ENCODE data around the gene CEP68.
A peak's percentile ranks its signal among the peaks of the same experiment; 100 is the strongest.
"Not testable (repeated sequence)": the region's sequence is repeated elsewhere in the genome, so short reads cannot be mapped to it uniquely, and the experiment has no call there.

The CEP68 gene

GRCh38 chr2:65129286-65129825 is 73.1 kb downstream of the CEP68 start:
- peak; percentile 1 for DNase-seq (ENCODE audit: low read depth, low spot score)

DNA sequence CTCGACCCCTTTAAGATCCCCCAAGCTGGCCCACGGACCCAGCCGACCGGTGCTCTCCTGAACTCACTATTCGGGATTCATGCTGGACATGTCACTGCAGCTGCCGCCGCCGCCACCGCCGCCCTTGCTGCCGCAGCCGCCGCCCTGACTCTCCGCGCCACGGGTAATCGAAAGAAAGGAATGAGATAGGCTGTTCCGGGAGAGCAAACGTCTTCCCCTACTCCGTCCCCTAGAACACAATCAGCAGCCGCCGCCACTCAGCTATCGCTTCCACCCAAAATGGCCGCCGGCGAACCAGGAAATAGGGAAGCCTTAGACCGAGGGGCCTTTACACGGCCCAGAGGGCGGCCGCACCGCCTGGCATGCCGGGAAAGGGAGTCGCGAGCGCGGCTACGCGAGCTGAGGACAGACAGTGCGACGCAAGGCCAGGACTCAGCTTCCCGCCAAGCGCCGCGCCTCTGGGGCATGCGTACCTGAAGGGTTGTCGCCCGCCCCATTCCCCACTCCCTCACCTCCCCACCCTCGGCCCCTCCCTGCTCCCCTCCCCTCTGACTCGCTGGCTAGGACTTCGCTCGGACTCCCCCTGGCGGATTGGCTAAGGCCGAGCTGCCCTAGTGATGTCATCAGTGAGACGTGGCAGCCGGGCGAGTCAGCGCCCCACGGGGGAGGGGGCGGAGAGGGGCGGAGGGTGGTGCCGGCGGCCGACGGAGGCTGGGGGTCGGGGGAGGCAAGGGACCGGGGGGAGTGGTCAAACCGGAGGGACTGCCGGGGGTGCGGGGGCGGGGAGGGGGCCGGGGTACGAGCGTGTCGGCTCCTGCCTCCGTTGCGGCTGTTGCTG is 73.8 kb downstream of the CEP68 start, which contains the start of gene RAB1A:
RAB1A (minus strand) TSS at position 281 of the 838 bp plus-strand sequence; CDS start at position 90, 191 bp downstream.
- peak; percentile 98 for DNase-seq (ENCODE audit: low read depth, low spot score)

GRCh38 chr2:65130664-65131175 is 74.5 kb downstream of the CEP68 start:
- DNase-seq (ENCODE audit: low read depth, low spot score), result no peak

DNA sequence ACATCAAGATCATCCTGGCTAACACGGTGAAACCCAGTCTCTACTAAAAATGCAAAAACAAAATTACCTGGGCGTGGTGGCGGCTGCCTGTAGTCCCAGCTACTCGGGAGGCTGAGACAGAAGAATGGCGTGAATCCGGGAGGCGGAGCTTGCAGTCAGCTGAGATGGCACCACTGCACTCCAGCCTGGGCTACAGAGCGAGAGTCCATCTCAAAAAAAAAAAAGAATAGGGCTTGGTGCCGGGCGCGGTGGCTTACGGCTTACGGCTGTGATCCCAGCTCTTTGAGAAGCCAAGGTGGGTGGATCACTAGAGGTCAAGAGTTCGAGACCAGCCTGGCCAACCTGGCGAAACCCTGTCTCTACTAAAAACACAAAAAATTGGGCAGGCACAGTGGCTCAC is 76.7 kb downstream of the CEP68 start:
- not testable (repeated sequence) for DNase-seq (ENCODE audit: low read depth, low spot score)

DNA sequence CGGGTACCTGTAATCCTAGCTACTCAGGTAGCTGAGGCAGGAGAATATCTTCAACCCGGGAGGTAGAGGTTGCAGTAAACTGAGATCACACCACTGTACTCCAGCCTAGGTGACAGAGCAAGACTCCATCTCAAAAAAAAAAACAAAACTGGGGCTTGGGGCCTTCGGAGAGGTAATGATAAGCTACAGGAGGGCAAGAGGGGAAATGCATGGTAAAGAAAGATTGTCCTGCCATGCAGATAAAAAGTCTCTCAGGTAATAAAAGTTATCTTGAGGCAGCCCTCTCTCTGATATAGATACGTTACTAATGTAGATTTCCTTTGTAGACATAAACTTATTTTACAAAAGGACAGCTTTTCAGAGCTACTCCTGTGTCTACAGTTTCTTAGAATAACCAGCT is 77.4 kb downstream of the CEP68 start:
- no peak for DNase-seq (ENCODE audit: low read depth, low spot score)

- no peak for DNase-seq (ENCODE audit: low read depth, low spot score)
Observed at GRCh38 chr2:65134158-65134557, 77.9 kb downstream of the CEP68 start.

DNA sequence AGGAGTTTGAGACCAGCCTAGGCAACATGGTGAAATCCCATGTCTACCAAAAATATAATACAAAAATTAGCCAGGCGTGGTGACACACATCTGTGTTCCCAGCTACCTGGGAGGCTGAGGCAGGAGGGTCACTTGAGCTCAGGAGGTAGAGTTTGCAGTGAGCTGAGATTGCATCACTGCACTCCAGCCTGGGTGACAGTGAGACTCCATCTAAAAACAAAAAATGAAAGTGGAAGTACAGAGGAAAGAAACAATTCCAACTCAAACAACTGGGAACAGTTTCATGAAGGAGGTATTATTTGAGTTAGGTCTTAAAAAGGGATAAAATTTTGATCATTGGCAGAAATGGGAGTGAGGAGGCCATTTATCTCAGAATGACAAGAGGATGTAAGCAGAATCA is 80.0 kb downstream of the CEP68 start:
- no peak for DNase-seq (ENCODE audit: low read depth, low spot score)
